Measurements from ENCODE around the gene KIAA0825. TPM values are rescaled to one million over a fixed set of nuclear protein-coding genes. Genes with fewer than 3 reads are reported as not detected.

KIAA0825 gene
- total RNA-seq (2013), result 3.7 TPM
- polyA plus RNA-seq, result 1 to 10 TPM in 1 of 3 donors, under 1 TPM in 2; 0.56 to 1.3 (median 0.89) TPM
- polyA minus RNA-seq, result 1.3 and 1.8 TPM in 2 replicates
- 1.2 to 13.5 (median 3.7) reads per million in 11 experiments for total RNA-seq

GRCh38 chr5:94618493-94619328 lies at the start of gene KIAA0825, which contains the start of gene SLF1:
TSS of gene KIAA0825 (minus strand) at chr5:94618604. CDS start at chr5:94537126, 81,478 bp downstream.
TSS of gene SLF1 (plus strand) at chr5:94618669. CDS start at chr5:94628811, 10,142 bp downstream.
- H3K79me2 ChIP-seq (ENCODE audit: insufficient read depth, low read length), result peaks cover 59% of the 10 kb centered on the region

More at GRCh38 chr5:94618493-94619328, at the start of gene KIAA0825, which contains the start of gene SLF1:
- 0% methylated on average over 54 of the region's 63 CpGs for WGBS (ENCODE audit: insufficient coverage)
- intact Hi-C loops (cut with micrococcal nuclease), result no loop called here
- peak within 1 kb of the TSS; percentile 77 to 83 for H3K27ac ChIP-seq (ENCODE audit: low read depth in 1 of 2, low read length in 2 of 2)
- Mint-ChIP-seq H3K4me3 (peak within 1 kb of the TSS; percentile 97 to 99), H3K27me3 (ENCODE audit: low read depth in 3 of 3) (no peaks in the 10 kb centered on the region), H3K27ac (peak within 1 kb of the TSS; percentile 85 to 96 (median 91)), H3K4me1 (peaks cover 20% of the 10 kb centered on the region), H3K36me3 (peaks cover 0 to 4% of the 10 kb centered on the region in 2 donors), H3K9me3 (no peaks in the 10 kb centered on the region)
- H3K9ac ChIP-seq (ENCODE audit: insufficient read depth, low read length, poor library complexity, severe bottlenecking), result peak within 1 kb of the TSS; percentile 59
- no peak for TF ChIP-seq CTCF (IDR thresholded peaks at IDR 0.05)
- peak within 1 kb of the TSS; percentile 97 for H2AFZ ChIP-seq (ENCODE audit: insufficient read depth, low read depth, low read length, poor library complexity, severe bottlenecking)
- DNase-seq, result peak; percentile 57 to 72 (median 72)
- H3K4me1 ChIP-seq (ENCODE audit: control insufficient read depth in 1 of 2, insufficient read depth in 2 of 2, low read length in 2 of 2), result peaks cover 17 to 21% of the 10 kb centered on the region in 2 donors
- peak within 1 kb of the TSS; percentile 90 for H3K4me2 ChIP-seq (replicated peaks; ENCODE audit: extremely low read depth, low read length, poor library complexity, severe bottlenecking)
- no peaks in the 10 kb centered on the region for H3K9me3 ChIP-seq (replicated peaks in 1 of 2; ENCODE audit: control insufficient read depth in 1 of 2, insufficient read depth in 1 of 2, low read length in 2 of 2)
- H3K36me3 ChIP-seq (replicated peaks in 1 of 2; ENCODE audit: control insufficient read depth in 1 of 2, insufficient read depth in 2 of 2, low read length in 2 of 2), result no peaks in the 10 kb centered on the region
- no peaks in the 10 kb centered on the region for H3K27me3 ChIP-seq (ENCODE audit: control insufficient read depth in 2 of 2, insufficient read depth in 2 of 2, low read length in 2 of 2)
- no peaks in the 10 kb centered on the region for H4K20me1 ChIP-seq (ENCODE audit: insufficient read depth, low read length)
- H3K4me3 ChIP-seq (replicated peaks in 1 of 3; ENCODE audit: low read depth in 2 of 3, low read length in 3 of 3), result peak within 1 kb of the TSS; percentile 71 to 91 (median 91)

Data from CD14-positive monocyte (primary cell).